Mesendoderm (in vitro differentiated cells): ENCODE results near the gene CEP131.

Experiments used
- DNase-seq: peaks from one replicate; pipeline ENCODE4 v3.0.0; 2013
- H2AK5ac ChIP-seq: 2 replicates; pipeline ENCODE4 v1.6.1; 2013; ENCODE audit warnings: low read length, inconsistent platforms
- H2BK120ac ChIP-seq: 2 replicates; pipeline ENCODE4 v1.6.1; 2013; ENCODE audit warnings: low read depth, mild to moderate bottlenecking, low read length, moderate library complexity, mixed read lengths
- H2BK15ac ChIP-seq: replicated peaks from 2 replicates; pipeline ENCODE4 v1.6.1; 2013; ENCODE audit warnings: low read depth, mild to moderate bottlenecking, moderate library complexity
- H2BK5ac ChIP-seq: 2 replicates; pipeline ENCODE4 v1.6.1; 2013; ENCODE audit warnings: low read length, inconsistent platforms
- H3K18ac ChIP-seq: 2 replicates; pipeline ENCODE4 v1.6.1; 2013; ENCODE audit warnings: mild to moderate bottlenecking, low read length, mixed read lengths
- H3K23ac ChIP-seq: one replicate; pipeline ENCODE4 v1.6.1; 2013; ENCODE audit warnings: low read length
- H3K27ac ChIP-seq: 2 replicates; pipeline ENCODE4 v1.5.1; 2013; ENCODE audit warnings: low read depth, mild to moderate bottlenecking, inconsistent platforms, low read length, moderate library complexity
- H3K27me3 ChIP-seq: 2 replicates; pipeline ENCODE4 v1.6.1; 2013; ENCODE audit warnings: low read length, control low read depth, mild to moderate bottlenecking, inconsistent platforms; ENCODE audit not compliant: insufficient read depth, poor library complexity
- H3K36me3 ChIP-seq: 2 replicates; pipeline ENCODE4 v1.6.1; 2013; ENCODE audit warnings: low read length, inconsistent platforms; ENCODE audit not compliant: control insufficient read depth, insufficient read depth
- H3K4ac ChIP-seq: one replicate; pipeline ENCODE4 v1.6.1; 2013; ENCODE audit warnings: low read depth, mild to moderate bottlenecking, low read length, moderate library complexity
- H3K4me1 ChIP-seq: 2 replicates; pipeline ENCODE4 v1.6.1; 2013; ENCODE audit warnings: low read depth, low read length, inconsistent platforms; ENCODE audit not compliant: control insufficient read depth
- H3K4me2 ChIP-seq: 2 replicates; pipeline ENCODE4 v1.6.1; 2013; ENCODE audit warnings: low read length
- H3K4me3 ChIP-seq: 2 replicates; pipeline ENCODE4 v1.5.1; 2013; ENCODE audit warnings: mild to moderate bottlenecking, low read length
- H3K56ac ChIP-seq: one replicate; pipeline ENCODE4 v1.6.1; 2013; ENCODE audit warnings: low read length
- H3K79me1 ChIP-seq: 2 replicates; pipeline ENCODE4 v1.6.1; 2013; ENCODE audit warnings: low read length, inconsistent platforms
- H3K79me2 ChIP-seq: 2 replicates; pipeline ENCODE4 v1.6.1; 2013; ENCODE audit warnings: mild to moderate bottlenecking, low read length; ENCODE audit not compliant: control insufficient read depth, insufficient read depth
- H3K9ac ChIP-seq: 2 replicates; pipeline ENCODE4 v1.6.1; 2013; ENCODE audit warnings: low read length, inconsistent platforms
- H4K5ac ChIP-seq: one replicate; pipeline ENCODE4 v1.6.1; 2013; ENCODE audit warnings: low read length
- H4K8ac ChIP-seq: one replicate; pipeline ENCODE4 v1.6.1; 2013; ENCODE audit warnings: low read depth, mild to moderate bottlenecking, control low read depth, low read length, moderate library complexity
- WGBS: extraction: QIAGEN DNeasy Blood & Tissue Kit; methylation state at CpG from one replicate; pipeline ENCODE4 v1.1.7; 2013; ENCODE audit warnings: low lambda C conversion rate, missing lambda C conversion rate; ENCODE audit not compliant: insufficient coverage; ENCODE audit errors: extremely low coverage; 5-methylcytosine and 5-hydroxymethylcytosine counted together

The CEP131 gene

GRCh38 chr17:81264640-81265039 is 41.9 kb upstream of the CEP131 start:
- DNase-seq = no peak
- Histone ChIP-seq H2AK5ac (no peak overlapping the region), H3K4ac (no peak overlapping the region), H3K4me2 (no peak overlapping the region), H3K9ac (no peak overlapping the region), H4K5ac (no peak overlapping the region), H2BK120ac (no peak overlapping the region), H3K4me3 (no peak overlapping the region), H3K56ac (no peak overlapping the region), H3K27ac (no peak overlapping the region), H3K79me1 (no peaks in the 10 kb centered on the region), H2BK15ac (no peak overlapping the region), H3K36me3 (no peaks in the 10 kb centered on the region), H3K23ac (no peak overlapping the region), H3K79me2 (no peaks in the 10 kb centered on the region), H2BK5ac (no peak overlapping the region), H4K8ac (no peak overlapping the region), H3K27me3 (no peaks in the 10 kb centered on the region), H3K18ac (no peak overlapping the region), H3K4me1 (no peaks in the 10 kb centered on the region)
- no CpG with 5 or more reads among the region's 12 CpGs for WGBS

- H3K4ac ChIP-seq = no peak overlapping the region
- H3K23ac ChIP-seq = no peak overlapping the region
- H2BK5ac ChIP-seq = no peak overlapping the region
- H3K4me2 ChIP-seq = no peak overlapping the region
- H3K36me3 ChIP-seq = peaks cover 1% of the 10 kb centered on the region
- no peak overlapping the region for H2AK5ac ChIP-seq
- H3K79me2 ChIP-seq = no peaks in the 10 kb centered on the region
- no peak overlapping the region for H3K4me3 ChIP-seq
- no peak overlapping the region for H2BK120ac ChIP-seq
- H3K56ac ChIP-seq = no peak overlapping the region
- no peak overlapping the region for H4K5ac ChIP-seq
- H3K4me1 ChIP-seq = no peaks in the 10 kb centered on the region
- H3K27ac ChIP-seq = no peak overlapping the region
- no CpG with 5 or more reads among the region's 40 CpGs for WGBS
- H3K18ac ChIP-seq = no peak overlapping the region
- DNase-seq = no peak
- no peak overlapping the region for H4K8ac ChIP-seq
- no peaks in the 10 kb centered on the region for H3K79me1 ChIP-seq
- H3K9ac ChIP-seq = no peak overlapping the region
- no peak overlapping the region for H2BK15ac ChIP-seq
- H3K27me3 ChIP-seq = no peaks in the 10 kb centered on the region
These were observed 40.8 kb upstream of the CEP131 start for GRCh38 chr17:81263371-81264181.

- no peak for DNase-seq
- no peak overlapping the region for H3K4me3 ChIP-seq
- no peaks in the 10 kb centered on the region for H3K27me3 ChIP-seq
- no peak overlapping the region for H4K5ac ChIP-seq
- H4K8ac ChIP-seq = no peak overlapping the region
- H2BK5ac ChIP-seq = no peak overlapping the region
- no peak overlapping the region for H3K4ac ChIP-seq
- no peak overlapping the region for H3K23ac ChIP-seq
- H3K79me1 ChIP-seq = no peaks in the 10 kb centered on the region
- no peak overlapping the region for H2AK5ac ChIP-seq
- H3K4me1 ChIP-seq = no peaks in the 10 kb centered on the region
- H3K4me2 ChIP-seq = no peak overlapping the region
- WGBS = no CpG with 5 or more reads among the region's 36 CpGs
- no peak overlapping the region for H3K9ac ChIP-seq
- peaks cover 1% of the 10 kb centered on the region for H3K36me3 ChIP-seq
- no peak overlapping the region for H3K27ac ChIP-seq
- no peak overlapping the region for H2BK120ac ChIP-seq
- no peaks in the 10 kb centered on the region for H3K79me2 ChIP-seq
- H3K18ac ChIP-seq = no peak overlapping the region
- no peak overlapping the region for H2BK15ac ChIP-seq
- H3K56ac ChIP-seq = no peak overlapping the region
These were observed 39.0 kb upstream of the CEP131 start for GRCh38 chr17:81261582-81262336.

- Histone ChIP-seq H3K18ac (no peak overlapping the region), H3K4me3 (no peak overlapping the region), H3K23ac (no peak overlapping the region), H3K56ac (no peak overlapping the region), H3K36me3 (peaks cover 1% of the 10 kb centered on the region), H2BK5ac (no peak overlapping the region), H2BK15ac (no peak overlapping the region), H3K4ac (no peak overlapping the region), H3K27ac (no peak overlapping the region), H3K27me3 (no peaks in the 10 kb centered on the region), H2BK120ac (no peak overlapping the region), H3K4me2 (no peak overlapping the region), H4K5ac (no peak overlapping the region), H3K4me1 (no peaks in the 10 kb centered on the region), H3K9ac (no peak overlapping the region), H3K79me2 (no peaks in the 10 kb centered on the region), H3K79me1 (no peaks in the 10 kb centered on the region), H2AK5ac (no peak overlapping the region), H4K8ac (no peak overlapping the region)
- no peak for DNase-seq
- no CpG with 5 or more reads among the region's 18 CpGs for WGBS
These were observed 38.3 kb upstream of the CEP131 start for GRCh38 chr17:81261096-81261495.

- Histone ChIP-seq H2BK120ac (no peak overlapping the region), H4K5ac (no peak overlapping the region), H3K4me2 (no peak overlapping the region), H3K9ac (no peak overlapping the region), H3K23ac (no peak overlapping the region), H4K8ac (no peak overlapping the region), H3K4ac (no peak overlapping the region), H3K79me1 (no peaks in the 10 kb centered on the region), H3K18ac (no peak overlapping the region), H3K27me3 (no peaks in the 10 kb centered on the region), H3K4me3 (no peak overlapping the region), H3K56ac (no peak overlapping the region), H3K36me3 (peaks cover 1% of the 10 kb centered on the region), H2AK5ac (no peak overlapping the region), H2BK5ac (no peak overlapping the region), H3K27ac (no peak overlapping the region), H2BK15ac (no peak overlapping the region), H3K4me1 (no peaks in the 10 kb centered on the region), H3K79me2 (no peaks in the 10 kb centered on the region)
- no CpG with 5 or more reads among the region's 19 CpGs for WGBS
- no peak for DNase-seq
These were observed 37.9 kb upstream of the CEP131 start for GRCh38 chr17:81260641-81261040.
